Stromal cell of bone marrow (primary cell): ENCODE results near the gene LARP4B.
A peak's percentile ranks its signal among the peaks of the same experiment; 100 is the strongest.
"Not testable (repeated sequence)": the region's sequence is repeated elsewhere in the genome, so short reads cannot be mapped to it uniquely, and the experiment has no call there.

ENCODE experiments used
- DNase-seq: peaks from one replicate; pipeline ENCODE4 v3.0.0-alpha.2; 2012; ENCODE audit warnings: low read depth

LARP4B gene

DNA sequence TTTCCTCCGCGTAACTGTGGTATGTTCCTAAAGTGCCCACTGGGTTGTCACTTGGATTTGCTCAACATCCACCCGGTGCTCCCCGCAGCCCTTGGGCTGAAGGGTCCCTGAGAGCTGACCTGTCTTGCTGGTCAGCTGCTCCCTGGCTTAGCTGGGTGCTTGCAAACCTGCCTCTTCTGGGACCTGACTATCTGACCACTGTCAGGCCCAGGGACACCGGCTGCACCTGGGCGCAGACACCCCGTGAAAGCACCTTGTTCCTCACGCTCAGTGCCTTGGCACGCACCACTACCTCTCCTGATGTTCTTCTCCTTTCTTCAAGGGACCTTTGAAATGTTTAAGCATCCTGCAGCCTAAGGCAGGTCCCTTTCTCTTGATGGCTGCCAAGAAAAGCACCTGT lies 26.6 kb upstream of the LARP4B start:
- no peak for DNase-seq

DNA sequence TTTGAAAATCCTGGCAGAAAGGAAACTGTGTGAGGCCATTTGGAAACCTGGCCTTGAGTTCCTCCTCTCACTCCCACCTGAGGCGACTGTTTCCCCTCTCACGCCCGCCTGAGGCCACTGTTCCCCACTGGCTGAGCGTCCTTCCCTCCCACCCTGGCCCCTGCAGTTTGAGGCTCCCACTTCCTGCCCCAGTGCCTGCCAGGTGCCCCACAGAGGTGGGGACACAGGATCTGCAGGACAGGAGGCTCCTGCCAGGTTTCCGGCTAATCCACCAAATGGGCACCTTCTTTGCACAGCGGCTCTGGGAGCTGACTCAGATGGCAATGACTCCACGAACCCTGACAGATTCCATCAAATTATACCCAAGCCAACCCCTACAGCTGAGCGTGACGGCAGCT lies 24.3 kb upstream of the LARP4B start:
- DNase-seq: no peak

DNA sequence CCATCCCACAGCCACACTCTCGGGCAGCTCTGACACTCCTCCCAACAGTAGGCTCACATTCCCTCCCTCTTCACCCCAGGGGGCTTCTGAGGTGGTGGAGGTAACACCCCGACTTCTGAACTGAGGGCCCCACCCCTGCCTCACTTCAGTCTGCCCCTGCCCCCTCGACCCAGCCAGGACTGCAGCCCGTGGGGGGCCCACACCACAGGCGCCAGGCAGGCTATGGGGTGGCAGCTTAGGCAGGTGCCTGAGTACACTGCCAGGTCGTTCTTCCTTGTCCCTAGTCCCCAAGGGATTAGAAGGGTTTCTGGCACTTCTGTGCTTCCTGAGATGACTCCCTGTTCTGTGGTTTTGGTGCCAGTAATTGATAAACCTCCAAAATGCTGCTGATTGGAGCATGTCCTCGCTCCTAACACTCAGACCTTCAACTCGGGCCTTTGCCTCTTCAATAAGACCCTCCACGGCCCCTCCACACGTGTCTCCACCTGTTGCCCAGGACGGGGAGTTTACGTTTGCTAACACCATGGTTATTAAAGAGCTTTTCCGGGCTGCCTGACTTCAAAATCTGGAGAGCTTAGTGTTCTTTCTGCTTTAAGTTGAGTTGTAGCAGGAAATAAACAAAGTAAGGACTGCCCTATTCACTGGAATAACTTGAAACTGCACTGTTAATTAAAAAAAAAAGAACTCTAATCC lies 23.8 kb upstream of the LARP4B start:
- no peak for DNase-seq

DNA sequence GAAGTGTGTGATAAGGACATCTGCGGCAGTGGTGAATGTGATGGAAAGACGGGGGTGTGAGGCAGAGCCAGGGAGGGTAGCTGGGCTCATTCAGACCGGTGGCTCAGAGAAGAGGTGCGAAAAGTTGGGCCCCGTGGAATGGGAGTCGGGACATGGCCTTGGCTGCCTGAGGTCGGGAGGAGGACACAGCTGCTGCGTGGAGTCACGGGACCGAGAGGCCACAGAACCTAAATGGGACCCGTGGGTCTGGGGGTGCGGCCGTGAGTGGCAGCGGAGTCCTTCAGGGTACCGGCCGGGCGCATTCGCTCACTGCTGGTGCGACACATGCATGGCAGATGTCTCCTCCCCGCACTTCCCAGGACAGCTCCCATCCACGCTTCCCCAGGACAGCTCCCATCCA lies 22.9 kb upstream of the LARP4B start:
- no peak for DNase-seq

DNA sequence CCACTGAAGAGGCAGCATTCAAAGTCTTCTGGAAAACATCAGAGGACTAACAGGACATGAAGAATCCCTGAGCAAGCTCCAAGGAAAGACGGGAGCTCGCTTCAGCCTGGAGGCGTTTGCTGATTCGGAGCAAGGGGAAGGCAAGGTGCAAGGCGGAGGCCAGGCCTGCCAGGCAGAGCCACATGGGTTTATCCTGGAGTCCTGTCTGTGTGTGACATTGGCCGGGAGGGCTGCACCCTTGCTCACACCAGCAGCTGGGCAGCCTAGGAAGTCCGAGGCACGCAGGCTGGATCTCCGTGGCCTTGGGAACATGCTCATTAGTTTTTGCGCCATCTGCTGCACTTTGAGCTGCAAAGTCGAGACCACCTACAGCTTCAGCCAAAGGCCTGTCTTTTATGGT lies 22.3 kb upstream of the LARP4B start:
- DNase-seq: no peak

DNA sequence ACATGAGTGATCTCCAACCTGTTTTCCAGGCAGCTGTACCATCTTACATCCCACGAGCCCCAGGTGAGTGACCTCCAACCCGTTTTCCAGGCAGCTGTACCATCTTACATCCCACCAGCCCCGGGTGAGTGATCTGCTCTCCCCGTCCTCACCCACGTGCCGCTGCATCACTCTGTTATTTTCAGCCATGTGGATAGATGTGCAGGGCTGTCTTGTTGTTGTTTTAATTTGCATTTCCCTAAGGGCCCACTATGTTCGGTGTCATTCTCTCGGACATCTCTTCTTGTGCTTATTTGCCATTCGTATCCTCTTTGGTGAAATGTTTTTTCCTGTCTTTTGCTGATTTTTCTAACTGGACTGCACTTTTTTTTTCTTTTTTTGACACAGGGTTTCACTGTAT lies 17.9 kb upstream of the LARP4B start:
- DNase-seq: no peak

DNA sequence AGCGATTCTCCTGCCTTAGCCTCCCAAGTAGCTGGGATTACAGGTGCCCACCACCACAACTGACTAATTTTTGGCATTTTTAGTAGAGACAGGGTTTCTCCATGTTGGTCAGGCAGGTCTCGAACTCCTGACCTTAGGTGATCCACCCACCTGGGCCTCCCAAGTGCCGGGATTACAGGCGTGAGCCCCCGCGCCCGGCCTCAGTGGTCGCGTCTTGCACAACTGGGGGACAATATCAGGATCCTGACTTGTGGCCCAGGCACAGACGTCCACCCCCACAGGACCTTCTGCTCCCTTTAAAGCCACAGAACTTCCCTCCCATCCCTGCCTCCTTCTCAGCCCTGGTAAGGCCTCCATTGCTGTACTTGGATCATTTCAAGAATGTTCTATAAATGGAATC lies 16.8 kb upstream of the LARP4B start:
- DNase-seq: no peak

DNA sequence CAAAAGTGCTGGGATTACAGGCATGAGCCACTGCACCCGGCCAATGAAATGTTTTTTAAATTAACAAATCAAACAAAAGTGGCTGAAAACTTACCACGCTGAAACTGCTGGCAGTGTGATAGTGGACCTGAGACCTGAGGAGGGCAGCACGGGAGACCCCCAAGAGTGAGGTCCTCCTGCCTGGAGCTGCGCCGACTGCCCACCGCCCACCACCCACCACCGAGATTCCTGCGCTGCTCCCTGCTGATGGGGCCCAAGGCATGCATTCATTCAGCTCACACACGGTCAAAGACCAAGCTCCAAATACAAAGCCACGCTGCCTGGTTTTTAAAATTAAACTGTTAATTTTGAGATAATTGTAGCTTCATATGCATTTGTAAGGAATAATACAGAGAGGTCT lies 16.4 kb upstream of the LARP4B start:
- no peak for DNase-seq

DNA sequence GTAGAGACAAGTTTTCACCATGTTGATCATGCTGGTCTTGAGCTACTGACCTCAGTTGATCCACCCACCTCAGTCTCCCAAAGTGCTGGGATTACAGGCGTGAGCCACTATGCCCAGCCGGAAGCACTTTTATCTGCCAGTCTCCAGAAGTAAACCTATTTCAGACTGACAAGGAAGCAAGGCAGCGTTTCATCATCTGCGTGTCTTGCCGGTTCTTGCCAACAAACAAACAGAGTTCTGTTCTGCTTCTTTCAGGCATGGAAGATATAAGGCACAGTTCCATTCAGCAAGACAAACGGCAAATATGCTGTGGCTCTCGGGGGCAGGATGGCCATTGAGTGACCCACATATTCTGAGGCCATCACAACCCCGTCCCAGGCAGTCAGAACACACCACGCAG lies 15.5 kb upstream of the LARP4B start:
- DNase-seq: no peak

DNA sequence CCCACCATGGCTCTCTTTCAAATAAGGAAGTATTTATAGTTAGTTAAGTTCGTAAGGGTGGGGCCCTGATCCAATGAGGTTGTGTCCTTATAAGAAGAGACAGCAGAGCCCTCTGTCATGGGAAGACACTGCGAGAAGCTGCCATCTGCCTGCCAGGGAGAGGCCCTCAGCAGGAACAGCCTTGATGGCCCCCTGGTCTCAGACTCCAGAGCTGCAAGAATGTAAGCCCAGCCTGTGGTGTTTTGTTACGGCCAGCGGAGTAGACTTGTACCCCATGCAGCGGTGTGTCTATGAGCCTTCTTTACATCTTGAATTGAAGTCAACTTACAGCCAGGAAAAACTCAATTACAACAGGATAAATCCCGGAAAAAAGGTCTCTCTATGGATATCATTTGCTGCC lies 14.3 kb upstream of the LARP4B start:
- DNase-seq: no peak

DNA sequence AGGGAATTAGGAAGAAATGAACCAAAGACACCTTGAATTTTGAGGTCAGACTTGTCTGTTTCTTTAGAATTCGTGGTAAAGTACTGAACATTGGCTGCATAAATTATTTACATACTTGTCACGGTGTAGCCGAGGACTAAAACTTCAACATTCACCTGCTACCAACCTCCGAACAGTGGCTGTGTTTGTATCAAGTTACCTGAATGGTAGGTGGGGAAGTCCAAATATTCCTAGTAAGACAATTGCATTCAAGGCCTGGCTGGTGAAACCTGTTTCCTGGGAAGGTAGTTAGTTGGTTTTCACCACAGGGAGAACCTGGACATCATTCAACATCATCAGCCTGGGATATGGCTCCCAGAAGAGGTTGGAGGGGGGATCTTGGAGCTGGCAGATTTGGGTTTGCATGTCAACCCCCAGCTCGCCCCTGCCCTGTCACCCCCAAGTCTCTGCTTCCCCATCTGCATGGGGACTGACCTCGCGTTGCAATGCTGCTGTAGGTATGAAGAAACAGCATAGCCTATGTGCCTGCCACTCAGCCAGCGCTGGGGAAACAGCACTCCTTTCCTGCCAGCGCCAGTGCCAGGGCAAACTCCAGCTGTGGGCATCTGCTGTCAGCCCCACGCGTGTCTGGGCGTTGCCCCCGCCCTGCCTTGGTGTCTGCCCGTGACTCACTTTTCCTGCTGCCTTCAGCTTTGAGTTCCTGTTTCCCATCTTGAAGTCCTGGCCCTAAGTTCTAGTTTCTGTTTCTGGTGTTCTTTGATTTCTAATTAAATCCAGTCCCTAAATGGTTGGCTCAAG lies 12.7 kb upstream of the LARP4B start:
- peak; percentile 35 for DNase-seq

DNA sequence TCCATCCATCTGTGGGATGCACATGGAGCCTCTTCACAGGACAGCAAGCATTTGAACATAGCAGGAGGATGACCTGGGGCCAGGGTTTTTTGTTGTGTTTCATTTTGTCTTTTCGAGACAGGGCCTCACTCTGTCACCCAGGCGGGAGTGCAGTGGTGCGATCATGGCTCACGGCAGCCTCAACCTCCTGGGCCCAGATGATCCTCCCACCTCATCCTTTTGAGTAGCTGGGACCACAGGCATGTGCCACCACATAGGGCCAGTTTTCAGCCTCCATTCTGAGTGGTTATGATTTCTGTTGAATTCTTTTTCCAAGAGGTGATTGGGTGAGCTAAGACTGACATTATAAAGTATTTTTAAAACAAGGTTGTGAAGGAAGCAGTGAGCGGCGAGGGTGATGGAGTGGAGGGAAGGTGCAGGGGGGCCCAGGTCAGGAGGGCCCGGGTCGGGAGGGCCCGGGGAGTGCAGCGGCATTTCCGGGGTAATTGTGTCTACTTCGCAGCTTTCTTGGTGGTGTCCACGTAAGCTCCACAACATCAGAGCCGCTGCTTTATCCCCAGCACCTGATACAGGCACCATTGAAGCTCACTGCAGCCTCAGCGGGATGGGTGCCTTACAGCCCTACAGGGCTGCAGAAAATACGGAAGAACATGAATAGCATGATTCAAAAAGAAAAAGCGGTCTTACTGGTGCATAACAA lies 12.0 kb upstream of the LARP4B start:
- DNase-seq: no peak

DNA sequence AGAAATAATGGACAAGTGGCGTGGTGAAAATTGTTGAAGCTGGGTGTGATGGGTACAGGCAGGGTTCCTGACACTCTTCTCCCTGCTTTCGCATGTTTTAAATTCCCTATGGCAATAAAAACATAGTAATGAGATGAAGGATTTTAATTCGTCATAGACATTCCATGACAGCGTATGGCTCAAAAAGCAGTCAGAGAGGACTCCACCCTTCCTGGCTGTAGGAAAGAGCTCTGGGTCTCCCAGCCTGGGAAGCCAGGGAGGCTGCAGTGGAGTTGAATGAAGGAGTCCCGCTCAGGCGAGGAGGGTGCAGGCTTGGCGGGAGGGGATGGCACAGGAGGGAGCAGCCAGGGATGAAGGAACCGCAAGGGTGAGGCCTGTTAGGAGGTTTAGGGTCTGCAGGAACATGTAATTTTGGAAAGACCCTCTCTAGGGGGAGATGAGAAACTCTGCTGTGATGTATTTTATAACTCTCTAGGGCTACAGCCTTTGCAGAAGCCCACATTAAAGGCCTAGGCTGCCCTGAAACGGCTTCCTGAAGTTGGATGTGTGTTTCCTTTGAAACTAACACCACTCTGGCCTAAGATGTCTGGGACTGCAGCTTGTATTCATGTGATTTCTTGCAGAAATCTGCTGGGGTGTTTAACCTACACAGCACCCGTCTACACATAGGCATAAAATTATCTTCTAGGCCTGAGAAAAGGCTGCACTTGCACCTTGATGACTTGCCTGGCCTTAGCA lies 7.6 kb upstream of the LARP4B start:
- no peak for DNase-seq

DNA sequence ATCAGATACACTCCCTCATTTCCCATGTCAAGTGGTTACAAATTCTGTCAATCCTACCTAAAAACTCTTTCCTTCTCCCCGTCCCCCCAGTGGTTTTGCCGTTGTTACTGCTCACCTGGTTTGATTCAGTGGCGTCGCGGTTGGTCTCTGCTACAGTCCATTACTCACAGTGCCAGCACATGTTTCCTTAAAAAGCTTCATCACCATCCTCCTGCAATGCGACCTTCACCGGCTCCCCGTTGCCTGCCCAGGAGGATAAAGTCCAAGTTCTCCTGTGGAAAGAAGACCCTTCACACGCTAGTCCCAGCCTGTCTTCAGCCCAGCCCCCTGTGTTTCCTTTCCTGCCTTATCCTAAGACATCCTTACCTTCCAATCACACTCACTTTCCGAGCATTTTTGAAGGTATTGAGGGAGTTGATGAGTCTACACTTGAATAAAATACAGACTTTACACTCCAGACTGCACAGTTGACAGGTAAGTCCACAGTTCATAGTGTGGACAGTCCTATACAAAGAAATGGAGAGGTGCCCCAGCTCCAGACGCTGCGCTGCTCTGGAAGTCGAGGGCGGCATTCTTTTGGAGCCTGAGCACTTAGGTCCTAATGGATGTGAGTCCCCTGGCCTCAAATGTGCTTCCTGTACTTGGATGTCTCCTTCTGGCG lies 3.4 kb upstream of the LARP4B start:
- no peak for DNase-seq

DNA sequence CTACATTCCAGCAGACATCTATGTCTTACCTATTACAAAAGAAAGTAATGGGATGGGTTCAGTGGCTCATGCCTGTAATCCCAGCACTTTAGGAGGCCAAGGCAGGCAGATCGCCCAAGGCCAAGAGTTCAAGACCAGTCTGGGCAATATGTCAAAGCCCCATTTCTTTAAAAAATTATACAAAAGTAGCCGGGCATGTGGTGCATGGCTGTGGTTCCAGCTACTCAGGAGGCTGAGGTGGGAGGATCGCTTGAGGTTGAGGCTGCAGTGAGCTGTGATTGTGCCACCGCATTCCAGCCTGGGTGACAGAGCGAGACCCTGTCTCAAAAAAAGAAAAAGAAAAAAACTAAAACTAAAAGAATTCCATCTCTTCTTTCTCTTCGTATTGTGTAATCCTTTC lies 2.7 kb upstream of the LARP4B start:
- not testable (repeated sequence) for DNase-seq

DNA sequence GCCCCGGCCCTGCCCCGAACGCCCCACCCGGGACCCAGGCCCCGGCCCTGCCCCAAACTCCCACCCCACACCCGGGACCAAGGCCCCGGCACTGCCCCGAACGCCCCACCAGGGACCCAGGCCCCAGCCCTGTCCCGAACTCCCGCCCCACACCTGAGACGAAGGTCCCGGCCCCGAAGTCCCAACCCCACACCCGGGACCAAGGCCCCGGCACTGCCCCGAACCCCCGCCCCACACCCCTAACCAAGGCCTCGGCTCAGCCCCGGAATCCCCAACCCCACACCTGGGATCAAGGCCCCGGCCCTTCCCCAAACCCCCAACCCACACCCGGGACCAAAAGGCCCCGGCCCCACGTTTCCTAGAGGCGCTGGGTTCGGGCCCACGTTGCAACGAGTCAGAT lies 1.1 kb upstream of the LARP4B start:
- no peak for DNase-seq

DNA sequence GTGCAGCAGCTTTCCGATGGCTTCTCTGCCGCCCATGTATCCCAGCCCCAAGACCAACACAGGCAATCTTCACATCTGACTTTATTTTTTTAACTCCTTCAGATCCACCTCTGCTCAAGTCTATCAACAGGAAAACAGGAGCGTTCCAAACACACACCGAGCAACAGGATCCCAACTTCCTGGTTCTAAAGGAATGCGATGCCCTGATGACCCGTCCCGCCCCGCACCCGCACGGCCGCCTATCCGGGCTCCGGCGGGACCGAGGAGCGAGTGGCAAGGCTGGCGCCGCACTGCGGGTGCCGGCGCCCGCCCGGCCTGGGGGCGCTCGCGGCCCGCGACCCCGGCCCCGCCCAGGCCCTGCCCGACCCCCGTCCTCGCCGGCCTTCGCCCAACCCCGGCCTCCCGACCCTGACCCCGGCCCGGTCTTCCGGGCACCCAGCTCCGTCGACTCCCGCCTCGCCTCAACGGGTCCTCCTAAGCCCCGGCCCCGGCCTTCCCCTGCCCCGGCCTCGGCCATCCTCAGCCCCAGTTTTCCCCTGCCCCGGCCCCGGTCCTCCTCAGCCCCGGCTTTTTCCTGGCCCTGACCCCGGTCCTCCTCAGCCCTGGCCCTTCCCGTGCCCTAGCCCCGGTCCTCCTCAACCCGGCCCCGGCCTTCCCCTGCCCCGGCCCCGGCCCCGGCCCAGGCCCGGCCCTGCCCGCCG lies 730 bp downstream of the LARP4B start:
- no peak for DNase-seq

DNA sequence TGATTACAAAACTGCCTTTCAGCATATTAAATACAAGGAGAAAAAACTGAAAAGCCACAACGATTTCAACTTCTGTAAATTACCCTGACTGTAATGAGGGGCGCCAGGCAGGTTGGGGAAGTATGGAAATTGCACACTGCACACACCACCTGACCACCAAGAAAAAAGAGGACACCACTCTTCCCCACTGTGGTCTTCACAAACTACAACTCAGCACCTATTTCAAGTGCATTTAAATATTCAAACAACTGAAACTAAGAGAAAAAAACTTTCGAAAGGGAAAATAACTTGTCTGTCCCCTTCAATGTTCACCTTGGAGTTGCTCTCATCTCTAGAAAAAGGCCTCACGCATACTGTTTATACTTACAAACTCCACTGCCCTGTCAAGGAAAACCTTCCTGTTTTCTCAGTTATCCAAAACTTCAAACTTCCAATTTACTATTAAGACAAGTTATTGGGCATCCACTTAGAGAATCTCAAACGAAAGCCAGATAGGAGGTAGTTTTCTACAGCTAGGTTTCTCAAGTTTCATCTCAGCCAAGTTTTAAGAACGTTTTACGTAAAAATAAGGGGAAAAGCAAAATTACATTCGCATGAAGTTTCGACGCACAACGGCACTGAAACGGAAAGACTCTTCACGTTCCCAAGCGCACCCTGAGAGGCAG lies 1.4 kb downstream of the LARP4B start:
- DNase-seq: no peak

DNA sequence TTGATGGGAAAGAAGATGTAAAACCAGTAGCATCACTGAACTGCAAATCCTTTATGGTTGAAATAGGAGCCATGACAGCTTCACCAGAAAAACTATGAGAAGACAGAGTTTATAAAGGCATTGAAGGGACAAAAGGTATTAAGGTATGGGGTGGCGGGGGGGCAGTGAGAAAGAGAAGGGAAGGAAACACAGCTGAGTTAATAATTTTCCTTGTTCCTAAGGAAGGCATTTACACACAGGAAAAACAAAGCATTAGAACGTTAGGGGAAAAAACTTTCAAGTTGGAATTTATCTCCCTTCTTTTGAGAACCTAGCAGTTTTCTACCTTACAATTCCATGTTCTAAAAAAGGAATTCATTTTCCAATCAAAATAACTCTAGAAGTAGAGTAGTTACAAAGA lies 4.4 kb downstream of the LARP4B start:
- DNase-seq: no peak

DNA sequence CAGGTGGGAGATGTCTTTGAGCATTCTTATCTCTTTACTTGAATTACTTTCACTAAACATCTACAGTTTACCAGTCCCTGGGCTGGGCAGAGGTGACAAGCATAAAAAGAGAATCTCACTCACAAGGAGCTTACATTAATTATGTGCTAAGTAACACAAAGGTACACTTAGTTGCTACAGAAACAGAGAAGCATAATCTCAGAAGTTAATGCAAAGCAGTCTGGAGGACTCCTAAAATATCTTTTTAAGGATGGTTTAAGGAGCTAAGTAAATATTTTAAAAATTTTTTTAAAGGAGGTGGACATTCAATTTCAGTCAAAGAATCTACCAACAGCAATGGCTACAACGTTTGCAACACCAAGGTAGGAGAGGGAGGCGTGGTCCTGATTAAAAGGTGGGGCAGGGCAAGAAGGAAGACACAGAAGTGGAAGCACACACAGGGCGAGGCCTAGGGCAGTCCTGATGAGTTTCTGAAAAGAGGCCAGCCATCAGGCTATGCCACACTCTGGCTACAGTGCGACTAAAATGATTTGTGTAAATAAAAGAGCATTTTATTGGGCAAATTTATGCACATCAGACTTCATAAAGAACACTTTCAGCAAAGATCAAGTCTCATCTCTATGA lies 5.3 kb downstream of the LARP4B start:
- DNase-seq: no peak

DNA sequence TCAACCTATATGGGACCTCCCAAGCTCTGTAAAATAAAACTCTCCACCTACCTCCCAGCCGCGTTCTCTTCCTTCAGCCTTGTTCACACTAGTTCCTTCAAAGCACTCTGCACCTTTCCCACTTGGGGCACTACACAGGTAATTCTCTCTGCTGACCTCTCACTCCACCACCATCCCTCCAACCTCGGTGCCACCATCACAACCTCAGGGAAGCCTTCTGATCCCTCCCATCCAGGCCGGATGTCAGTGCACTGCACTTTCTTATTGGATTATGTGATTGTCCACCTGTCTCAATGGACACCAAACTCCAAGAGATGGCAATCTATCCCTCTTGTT lies 7.0 kb downstream of the LARP4B start:
- no peak for DNase-seq
